T-helper 17 cell (primary cell): ENCODE results near the gene ZNF736. TPM values are rescaled to one million over a fixed set of nuclear protein-coding genes. Genes with fewer than 3 reads are reported as not detected.
"Not testable (repeated sequence)": the region's sequence is repeated elsewhere in the genome, so short reads cannot be mapped to it uniquely, and the experiment has no call there.

ENCODE experiments used
- ATAC-seq: fragments of 150-1000 bp; cut with Tn5 transposase; 2 replicates; pipeline ENCODE4 v1.10.0; 2021; ENCODE audit warnings: mild to moderate bottlenecking, moderate library complexity
- DNase-seq, 3 donors: peaks; one replicate each; pipeline versions ENCODE4 v3.0.0 to v3.0.0-alpha.2; 2020 to 2021
- H3K9me3 ChIP-seq: one replicate; pipeline ENCODE4 v1.7.0; 2013; ENCODE audit warnings: low read length, mild to moderate bottlenecking; ENCODE audit not compliant: control insufficient read depth, poor library complexity, severe bottlenecking
- H3K27ac Mint-ChIP-seq: one replicate; pipeline ENCODE4 v1.8.0; 2022; ENCODE audit warnings: mild to moderate bottlenecking, moderate library complexity, mixed read lengths
- H3K27me3 Mint-ChIP-seq: one replicate; pipeline ENCODE4 v1.8.0; 2022; ENCODE audit warnings: mixed read lengths
- H3K36me3 Mint-ChIP-seq: one replicate; pipeline ENCODE4 v1.8.0; 2022; ENCODE audit warnings: low read depth, mixed read lengths
- H3K4me1 Mint-ChIP-seq: one replicate; pipeline ENCODE4 v1.8.0; 2022; ENCODE audit warnings: mild to moderate bottlenecking, mixed read lengths
- H3K4me3 Mint-ChIP-seq: one replicate; pipeline ENCODE4 v1.8.0; 2022; ENCODE audit warnings: mild to moderate bottlenecking, moderate library complexity, mixed read lengths
- total RNA-seq, 4 donors: library from RNA in 2 of 4; stranded (reverse) in 2 of 4; gene quantifications; one replicate each; pipeline ENCODE4 v1.2.3 and lab custom pipeline; 2022 to 2026

Gene ZNF736
- total RNA-seq, 2 donors from 2014 or later = 19.6 to 28.3 TPM

- peaks cover 5% of the 10 kb centered on the region for H3K4me1 Mint-ChIP-seq
- DNase-seq (no peak), ATAC-seq (peak; percentile 44)
- no peaks in the 10 kb centered on the region for H3K27me3 Mint-ChIP-seq
- H3K9me3 ChIP-seq = no peaks in the 10 kb centered on the region
- H3K27ac Mint-ChIP-seq = no peak overlapping the region
- no peaks in the 10 kb centered on the region for H3K36me3 Mint-ChIP-seq
- H3K4me3 Mint-ChIP-seq = no peak overlapping the region
Observed at GRCh38 chr7:64320547-64321513, 7.1 kb downstream of the ZNF736 start.

- H3K36me3 Mint-ChIP-seq, H3K9me3 ChIP-seq, H3K27me3 Mint-ChIP-seq, H3K4me3 Mint-ChIP-seq, H3K4me1 Mint-ChIP-seq, H3K27ac Mint-ChIP-seq, ATAC-seq, DNase-seq: not testable (repeated sequence)
Observed at GRCh38 chr7:64324166-64324565, 10.4 kb downstream of the ZNF736 start.

GRCh38 chr7:64348713-64349210 lies 35.0 kb downstream of the ZNF736 start:
- not testable (repeated sequence) for DNase-seq, ATAC-seq, H3K27me3 Mint-ChIP-seq, H3K36me3 Mint-ChIP-seq, H3K27ac Mint-ChIP-seq, H3K4me1 Mint-ChIP-seq, H3K4me3 Mint-ChIP-seq
- peaks cover 52% of the 10 kb centered on the region for H3K9me3 ChIP-seq

GRCh38 chr7:64359543-64359942 lies 45.8 kb downstream of the ZNF736 start:
- Mint-ChIP-seq H3K4me3 (no peak overlapping the region), H3K27me3 (no peaks in the 10 kb centered on the region), H3K36me3 (peaks cover 3% of the 10 kb centered on the region), H3K4me1 (no peaks in the 10 kb centered on the region), H3K27ac (no peak overlapping the region)
- DNase-seq (no peak), ATAC-seq (no peak)
- peaks cover 11% of the 10 kb centered on the region for H3K9me3 ChIP-seq

- Mint-ChIP-seq H3K27me3 (no peaks in the 10 kb centered on the region), H3K36me3 (no peaks in the 10 kb centered on the region), H3K27ac (no peak overlapping the region), H3K4me3 (no peak overlapping the region), H3K4me1 (no peaks in the 10 kb centered on the region)
- H3K9me3 ChIP-seq = peaks cover 4% of the 10 kb centered on the region
- DNase-seq = no peak
- ATAC-seq = no peak
Observed at GRCh38 chr7:64371116-64371515, 57.4 kb downstream of the ZNF736 start.

GRCh38 chr7:64373017-64373416 lies 59.3 kb downstream of the ZNF736 start:
- no peak for DNase-seq
- no peaks in the 10 kb centered on the region for H3K27me3 Mint-ChIP-seq
- no peak overlapping the region for H3K4me3 Mint-ChIP-seq
- peaks cover 3% of the 10 kb centered on the region for H3K9me3 ChIP-seq
- no peak for ATAC-seq
- H3K4me1 Mint-ChIP-seq = no peaks in the 10 kb centered on the region
- no peak overlapping the region for H3K27ac Mint-ChIP-seq
- no peaks in the 10 kb centered on the region for H3K36me3 Mint-ChIP-seq

- no peak overlapping the region for H3K4me3 Mint-ChIP-seq
- ATAC-seq (no peak), DNase-seq (no peak)
- no peaks in the 10 kb centered on the region for H3K9me3 ChIP-seq
- no peak overlapping the region for H3K27ac Mint-ChIP-seq
- no peaks in the 10 kb centered on the region for H3K27me3 Mint-ChIP-seq
- H3K36me3 Mint-ChIP-seq = no peaks in the 10 kb centered on the region
- H3K4me1 Mint-ChIP-seq = no peaks in the 10 kb centered on the region
Observed at GRCh38 chr7:64400401-64400800, 86.6 kb downstream of the ZNF736 start.

Other genes with a start within 250 kb of the ZNF736 start
- gene ZNF735, start 106.8 kb upstream of the ZNF736 start, total RNA-seq = not detected
- gene ZNF679, start 85.5 kb upstream of the ZNF736 start, total RNA-seq = not detected
- 1 to 10 TPM; 8.3 to 9.0 TPM for gene ZNF680, start 249.1 kb downstream of the ZNF736 start, total RNA-seq